Neuronal stem cell (in vitro differentiated cells): ENCODE measurements around the gene CYP27B1.
A peak's percentile ranks its signal among the peaks of the same experiment; 100 is the strongest.

Experiments
- DNase-seq: peaks from one replicate; pipeline ENCODE4 v3.0.0-alpha.2; 2013; ENCODE audit warnings: low spot score
- H2AFZ ChIP-seq: one replicate; pipeline ENCODE4 v1.6.1; 2013; ENCODE audit warnings: mild to moderate bottlenecking, low read length, inconsistent platforms
- H2AK5ac ChIP-seq: 2 replicates; pipeline ENCODE4 v1.6.1; 2013; ENCODE audit warnings: low read depth, mild to moderate bottlenecking, inconsistent platforms, low read length, moderate library complexity, mixed read lengths
- H2BK120ac ChIP-seq: 2 replicates; pipeline ENCODE4 v1.6.1; 2013; ENCODE audit warnings: low read depth, mild to moderate bottlenecking, inconsistent platforms, low read length, moderate library complexity, mixed read lengths
- H2BK12ac ChIP-seq: one replicate; pipeline ENCODE4 v1.6.1; 2013; ENCODE audit warnings: low read length, inconsistent platforms
- H2BK15ac ChIP-seq: 2 replicates; pipeline ENCODE4 v1.6.1; 2013; ENCODE audit warnings: mild to moderate bottlenecking, low read length, inconsistent platforms, mixed read lengths
- H2BK5ac ChIP-seq: one replicate; pipeline ENCODE4 v1.6.1; 2013; ENCODE audit warnings: inconsistent platforms, mild to moderate bottlenecking, low read length, moderate library complexity
- H3K14ac ChIP-seq: one replicate; pipeline ENCODE4 v1.6.1; 2013; ENCODE audit warnings: low read length, inconsistent platforms
- H3K18ac ChIP-seq: 2 replicates; pipeline ENCODE4 v1.6.1; 2013; ENCODE audit warnings: low read length, inconsistent platforms
- H3K23ac ChIP-seq: 2 replicates; pipeline ENCODE4 v1.6.1; 2013; ENCODE audit warnings: low read depth, mild to moderate bottlenecking, mixed read lengths, low read length, inconsistent platforms; ENCODE audit not compliant: poor library complexity
- H3K27ac ChIP-seq: replicated peaks from 3 replicates; pipeline ENCODE4 v1.5.1; 2013; ENCODE audit warnings: low read length, inconsistent platforms
- H3K27me3 ChIP-seq, 3 experiments: 2 replicates each; pipeline ENCODE4 v1.6.1; 2013; ENCODE audit warnings: low read length in 3 of 3, mild to moderate bottlenecking in 2 of 3, inconsistent platforms in 1 of 3, low read depth in 1 of 3, mixed read lengths in 1 of 3, moderate library complexity in 1 of 3; ENCODE audit not compliant: control insufficient read depth in 3 of 3, insufficient read depth in 3 of 3
- H3K36me3 ChIP-seq, 2 donors: replicated peaks in 1 of 2; 2 replicates each; pipeline ENCODE4 v1.6.1; 2013; ENCODE audit warnings: low read length in 2 of 2; ENCODE audit not compliant: control insufficient read depth in 2 of 2, insufficient read depth in 2 of 2
- H3K4ac ChIP-seq: 2 replicates; pipeline ENCODE4 v1.6.1; 2013; ENCODE audit warnings: inconsistent platforms, mild to moderate bottlenecking, low read length, moderate library complexity
- H3K4me1 ChIP-seq, 2 donors: 1 replicate in 1 of 2; 2 replicates in 1 of 2; pipeline ENCODE4 v1.6.1; 2013; ENCODE audit warnings: low read length in 2 of 2, low read depth in 1 of 2; ENCODE audit not compliant: control insufficient read depth in 2 of 2, insufficient read depth in 1 of 2
- H3K4me2 ChIP-seq: one replicate; pipeline ENCODE4 v1.6.1; 2013; ENCODE audit warnings: mild to moderate bottlenecking, low read length, inconsistent platforms; ENCODE audit not compliant: insufficient read depth, poor library complexity, severe bottlenecking
- H3K4me3 ChIP-seq, 2 donors: 2 replicates each; pipeline ENCODE4 v1.5.1; 2013; ENCODE audit warnings: low read length in 2 of 2, mild to moderate bottlenecking in 2 of 2, inconsistent platforms in 1 of 2, moderate library complexity in 1 of 2
- H3K79me1 ChIP-seq: one replicate; pipeline ENCODE4 v1.6.1; 2013; ENCODE audit warnings: low read depth, mild to moderate bottlenecking, inconsistent platforms, low read length, moderate library complexity
- H3K9ac ChIP-seq: one replicate; pipeline ENCODE4 v1.6.1; 2013; ENCODE audit warnings: mild to moderate bottlenecking, low read depth, low read length, inconsistent platforms; ENCODE audit not compliant: poor library complexity
- H3K9me3 ChIP-seq, 2 donors: replicated peaks in 1 of 2; 2 replicates each; pipeline versions ENCODE3 to v1.6.1; 2013; ENCODE audit warnings: low read length in 2 of 2, mild to moderate bottlenecking in 2 of 2, inconsistent platforms in 1 of 2, low read depth in 1 of 2, mixed read lengths in 1 of 2, moderate library complexity in 1 of 2; ENCODE audit not compliant: control insufficient read depth in 2 of 2, insufficient read depth in 1 of 2
- H4K8ac ChIP-seq: one replicate; pipeline ENCODE4 v1.6.1; 2013; ENCODE audit warnings: low read depth, mild to moderate bottlenecking, inconsistent platforms, low read length, moderate library complexity
- H4K91ac ChIP-seq: one replicate; pipeline ENCODE4 v1.6.1; 2013; ENCODE audit warnings: low read length, low read depth, mild to moderate bottlenecking, inconsistent platforms; ENCODE audit not compliant: poor library complexity
- WGBS, 2 donors: extraction: QIAGEN DNeasy Blood & Tissue Kit; methylation state at CpG; one replicate each; pipeline ENCODE4 v1.1.7; 2013; ENCODE audit warnings: missing lambda C conversion rate in 2 of 2, mixed read lengths in 1 of 2; ENCODE audit not compliant: insufficient read length in 2 of 2, insufficient replicate concordance in 1 of 2; ENCODE audit errors: extremely low coverage in 2 of 2; 5-methylcytosine and 5-hydroxymethylcytosine counted together

The CYP27B1 gene

DNA sequence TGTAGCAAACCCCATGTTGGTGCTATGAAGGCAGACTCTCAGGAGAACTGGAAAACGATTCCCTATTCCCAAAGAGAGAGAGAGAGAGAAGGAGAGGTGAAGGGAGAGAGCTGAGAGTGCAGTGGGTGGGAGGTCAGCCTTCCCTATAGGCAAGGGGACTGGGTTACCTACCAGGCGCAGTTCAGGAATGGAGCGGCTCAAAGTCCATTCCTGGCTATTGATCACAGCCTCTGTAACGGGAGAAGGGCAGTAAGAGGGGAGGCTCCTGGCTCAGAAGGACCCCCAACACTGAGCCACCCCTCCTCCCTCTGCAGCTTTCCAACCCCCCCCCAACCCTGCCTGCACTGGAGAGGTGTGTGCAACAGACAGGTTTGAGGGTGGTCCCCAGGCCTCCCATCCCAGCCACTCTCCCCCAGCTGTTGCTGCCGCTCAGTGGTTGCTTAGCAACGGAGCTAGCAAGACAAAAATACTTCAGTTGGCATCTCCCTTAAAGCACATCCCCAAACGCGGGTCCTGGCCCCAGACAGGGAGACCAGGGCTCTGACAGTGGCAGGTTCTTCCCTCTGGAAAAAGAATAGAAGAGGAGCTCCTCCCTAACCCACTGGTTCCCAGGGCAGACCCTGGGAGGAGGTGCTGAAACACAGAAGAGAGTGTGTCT, 31.6 kb downstream of the CYP27B1 start:
- DNase-seq: no peak
- no peak overlapping the region for H4K8ac ChIP-seq
- H3K4me1 ChIP-seq: peaks cover 18 to 25% of the 10 kb centered on the region in 2 donors
- H3K9me3 ChIP-seq: peaks cover 0 to 4% of the 10 kb centered on the region in 2 donors
- H3K18ac ChIP-seq: no peak overlapping the region
- no peak overlapping the region for H3K4me2 ChIP-seq
- H3K27ac ChIP-seq: no peak overlapping the region
- H2BK5ac ChIP-seq: no peak overlapping the region
- peaks cover 3 to 92% (median 26%) of the 10 kb centered on the region in 3 experiments for H3K27me3 ChIP-seq
- no peak overlapping the region for H2BK120ac ChIP-seq
- no peak overlapping the region for H3K14ac ChIP-seq
- no peak overlapping the region for H2AK5ac ChIP-seq
- peaks cover 0 to 35% of the 10 kb centered on the region in 2 donors for H3K36me3 ChIP-seq
- peak overlapping the region; percentile 92 for H2AFZ ChIP-seq
- no CpG with 5 or more reads among the region's 8 CpGs for WGBS, 2 donors
- no peak overlapping the region for H4K91ac ChIP-seq
- no peak overlapping the region for H3K4ac ChIP-seq
- H3K9ac ChIP-seq: no peak overlapping the region
- no peak overlapping the region for H3K23ac ChIP-seq
- no peak overlapping the region for H2BK12ac ChIP-seq
- H3K4me3 ChIP-seq: peak overlapping the region in 1 of 2 donors; percentile 33
- no peaks in the 10 kb centered on the region for H3K79me1 ChIP-seq
- no peak overlapping the region for H2BK15ac ChIP-seq

DNA sequence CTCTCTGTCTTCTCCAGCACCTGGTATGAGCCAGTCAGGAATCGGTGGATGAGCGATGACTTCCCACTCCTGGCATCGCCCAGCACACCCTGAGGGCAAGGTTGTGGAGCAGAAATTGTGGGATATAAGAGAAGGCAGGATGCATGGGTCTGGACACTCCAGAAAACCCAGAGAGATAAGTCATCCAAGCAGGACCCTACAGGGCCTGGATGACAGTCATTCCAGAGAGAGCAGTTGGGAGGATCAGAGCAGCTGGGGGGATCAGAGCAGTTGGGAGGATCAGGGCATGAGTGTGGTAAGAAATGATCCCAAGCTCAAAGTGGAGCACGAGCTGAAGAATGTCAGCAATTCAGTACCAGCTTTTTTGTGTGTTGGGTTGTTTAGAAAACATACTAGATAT, 32.3 kb downstream of the CYP27B1 start:
- H3K36me3 ChIP-seq: peaks cover 0 to 42% of the 10 kb centered on the region in 2 donors
- H3K4me2 ChIP-seq: no peak overlapping the region
- H3K27ac ChIP-seq: no peak overlapping the region
- H2AK5ac ChIP-seq: no peak overlapping the region
- no peak overlapping the region for H3K4me3 ChIP-seq
- no peak overlapping the region for H4K91ac ChIP-seq
- peaks cover 16 to 21% of the 10 kb centered on the region in 2 donors for H3K4me1 ChIP-seq
- H3K4ac ChIP-seq: no peak overlapping the region
- no peaks in the 10 kb centered on the region for H3K79me1 ChIP-seq
- H2BK120ac ChIP-seq: no peak overlapping the region
- no peak overlapping the region for H2BK5ac ChIP-seq
- H3K14ac ChIP-seq: no peak overlapping the region
- H3K18ac ChIP-seq: no peak overlapping the region
- peaks cover 3 to 92% (median 26%) of the 10 kb centered on the region in 3 experiments for H3K27me3 ChIP-seq
- H2AFZ ChIP-seq: no peak overlapping the region
- H3K23ac ChIP-seq: no peak overlapping the region
- no peak overlapping the region for H2BK12ac ChIP-seq
- no peak overlapping the region for H2BK15ac ChIP-seq
- peaks cover 0 to 4% of the 10 kb centered on the region in 2 donors for H3K9me3 ChIP-seq
- H3K9ac ChIP-seq: no peak overlapping the region
- H4K8ac ChIP-seq: no peak overlapping the region
- DNase-seq: no peak
- no CpG with 5 or more reads among the region's 4 CpGs for WGBS, 2 donors

- H3K36me3 ChIP-seq: peaks cover 0 to 46% of the 10 kb centered on the region in 2 donors
- no peak overlapping the region for H3K4me2 ChIP-seq
- H4K8ac ChIP-seq: no peak overlapping the region
- H2BK12ac ChIP-seq: no peak overlapping the region
- no peak for DNase-seq
- H3K4me3 ChIP-seq: no peak overlapping the region
- H4K91ac ChIP-seq: no peak overlapping the region
- no CpG with 5 or more reads among the region's 6 CpGs for WGBS, 2 donors
- H3K27me3 ChIP-seq: peaks cover 3 to 91% (median 22%) of the 10 kb centered on the region in 3 experiments
- H3K18ac ChIP-seq: no peak overlapping the region
- no peak overlapping the region for H2AFZ ChIP-seq
- no peak overlapping the region for H2BK15ac ChIP-seq
- H3K9me3 ChIP-seq: peaks cover 0 to 4% of the 10 kb centered on the region in 2 donors
- no peak overlapping the region for H3K9ac ChIP-seq
- H2AK5ac ChIP-seq: no peak overlapping the region
- H3K4ac ChIP-seq: no peak overlapping the region
- no peaks in the 10 kb centered on the region for H3K79me1 ChIP-seq
- no peak overlapping the region for H3K14ac ChIP-seq
- no peak overlapping the region for H2BK120ac ChIP-seq
- peaks cover 10 to 14% of the 10 kb centered on the region in 2 donors for H3K4me1 ChIP-seq
- no peak overlapping the region for H2BK5ac ChIP-seq
- H3K23ac ChIP-seq: no peak overlapping the region
- no peak overlapping the region for H3K27ac ChIP-seq
Observed at GRCh38 chr12:57733928-57734327, 33.0 kb downstream of the CYP27B1 start.

- Histone ChIP-seq H3K18ac (no peak overlapping the region), H2AK5ac (no peak overlapping the region), H3K4me2 (no peak overlapping the region), H3K4me1 (peaks cover 10 to 14% of the 10 kb centered on the region in 2 donors), H3K27me3 (peaks cover 3 to 94% (median 21%) of the 10 kb centered on the region in 3 experiments), H3K9ac (peak overlapping the region; percentile 22), H2AFZ (no peak overlapping the region), H4K8ac (no peak overlapping the region), H3K4ac (no peak overlapping the region), H2BK120ac (no peak overlapping the region), H3K36me3 (peaks cover 0 to 47% of the 10 kb centered on the region in 2 donors), H3K23ac (no peak overlapping the region), H2BK5ac (no peak overlapping the region), H2BK15ac (no peak overlapping the region), H4K91ac (no peak overlapping the region), H3K79me1 (no peaks in the 10 kb centered on the region), H3K14ac (no peak overlapping the region), H3K4me3 (no peak overlapping the region), H3K27ac (no peak overlapping the region), H3K9me3 (peaks cover 0 to 4% of the 10 kb centered on the region in 2 donors), H2BK12ac (no peak overlapping the region)
- DNase-seq: no peak
- no CpG with 5 or more reads among the region's 11 CpGs for WGBS, 2 donors
Observed at GRCh38 chr12:57732726-57733593, 33.9 kb downstream of the CYP27B1 start.
